Measurements from ENCODE around the gene C2orf15. TPM values are rescaled to one million over a fixed set of nuclear protein-coding genes. Genes with fewer than 3 reads are reported as not detected.

Gene C2orf15
- total RNA-seq, 1 experiment from 2014 or later, result 0.56 TPM

DNA sequence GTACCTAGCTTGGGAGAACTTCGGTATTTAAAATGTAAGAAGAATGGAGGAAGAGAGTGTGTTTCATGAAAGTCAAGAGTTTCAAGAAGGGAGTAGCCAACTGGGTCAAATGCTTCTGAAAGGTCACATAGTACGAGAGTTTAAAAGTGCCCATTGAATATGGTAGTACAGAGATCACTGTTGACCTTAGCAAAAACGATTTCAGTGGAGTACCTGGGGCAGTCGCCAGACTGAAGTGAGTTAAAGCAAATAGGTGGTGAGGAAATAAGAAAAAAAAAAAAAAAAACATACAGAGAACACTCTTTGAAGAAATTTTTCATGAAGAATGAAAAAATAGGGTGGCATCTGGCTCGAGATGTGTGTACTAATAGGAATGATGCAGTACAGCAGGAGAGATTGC is 24.7 kb downstream of the C2orf15 start:
- ChIA-PET CTCF (no interaction called here), POLR2A (ENCODE audit: low non-redundant PET) (no interaction called here)
- no peaks in the 10 kb centered on the region for H3K9me3 ChIP-seq (ENCODE audit: low read depth, low read length, poor library complexity, severe bottlenecking)
- no peaks in the 10 kb centered on the region for H3K27me3 ChIP-seq (replicated peaks; ENCODE audit: insufficient read depth, low read depth, low read length, poor library complexity)
- no peaks in the 10 kb centered on the region for H3K4me1 ChIP-seq (ENCODE audit: insufficient read depth, low read length, poor library complexity, severe bottlenecking)
- no peak overlapping the region for H3K4me3 ChIP-seq (ENCODE audit: low read depth, low read length, poor library complexity, severe bottlenecking)
- no TSS peak for BruUV-seq (replicated peaks)
- intact Hi-C loops (cut with micrococcal nuclease; ENCODE audit: unreplicated experiment), result no loop called here
- TF ChIP-seq EZH2 (IDR thresholded peaks at IDR 0.05; ENCODE audit: borderline replicate concordance, low read depth, low read length, poor library complexity, severe bottlenecking), result no peak
- TF ChIP-seq, protein P1, sequence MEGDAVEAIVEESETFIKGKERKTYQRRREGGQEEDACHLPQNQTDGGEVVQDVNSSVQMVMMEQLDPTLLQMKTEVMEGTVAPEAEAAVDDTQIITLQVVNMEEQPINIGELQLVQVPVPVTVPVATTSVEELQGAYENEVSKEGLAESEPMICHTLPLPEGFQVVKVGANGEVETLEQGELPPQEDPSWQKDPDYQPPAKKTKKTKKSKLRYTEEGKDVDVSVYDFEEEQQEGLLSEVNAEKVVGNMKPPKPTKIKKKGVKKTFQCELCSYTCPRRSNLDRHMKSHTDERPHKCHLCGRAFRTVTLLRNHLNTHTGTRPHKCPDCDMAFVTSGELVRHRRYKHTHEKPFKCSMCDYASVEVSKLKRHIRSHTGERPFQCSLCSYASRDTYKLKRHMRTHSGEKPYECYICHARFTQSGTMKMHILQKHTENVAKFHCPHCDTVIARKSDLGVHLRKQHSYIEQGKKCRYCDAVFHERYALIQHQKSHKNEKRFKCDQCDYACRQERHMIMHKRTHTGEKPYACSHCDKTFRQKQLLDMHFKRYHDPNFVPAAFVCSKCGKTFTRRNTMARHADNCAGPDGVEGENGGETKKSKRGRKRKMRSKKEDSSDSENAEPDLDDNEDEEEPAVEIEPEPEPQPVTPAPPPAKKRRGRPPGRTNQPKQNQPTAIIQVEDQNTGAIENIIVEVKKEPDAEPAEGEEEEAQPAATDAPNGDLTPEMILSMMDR (conservative IDR thresholded peaks at IDR 0.05; ENCODE audit: low read depth, low read length), result no peak
- H3K27ac ChIP-seq (ENCODE audit: low read depth, low read length, poor library complexity, severe bottlenecking), result no peak overlapping the region
- peaks cover 19% of the 10 kb centered on the region for H3K36me3 ChIP-seq (ENCODE audit: insufficient read depth, low read length, poor library complexity, severe bottlenecking)
- DNase-seq (ENCODE audit: low spot score), result no peak

DNA sequence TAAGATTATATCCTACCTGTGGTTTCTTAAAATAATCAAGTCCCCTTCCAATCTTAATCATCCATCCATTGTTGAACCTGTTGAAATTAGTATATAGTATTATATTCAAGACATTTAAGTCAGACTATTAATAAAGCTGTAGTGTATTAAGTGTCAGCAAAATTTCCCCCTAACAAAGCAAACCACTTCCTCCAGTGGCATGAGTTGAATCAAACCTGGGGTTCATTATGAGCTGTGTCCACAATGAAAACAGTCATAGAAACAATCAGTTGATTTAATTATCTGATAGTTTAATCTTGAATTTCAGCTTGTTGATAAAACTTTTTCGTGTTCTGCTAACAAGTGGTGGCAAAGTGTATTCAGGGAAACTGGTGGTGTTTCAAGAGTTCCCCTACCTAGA is 28.0 kb downstream of the C2orf15 start:
- CTCF ChIA-PET, result no interaction called here
- H3K4me3 ChIP-seq (ENCODE audit: low read depth, low read length, poor library complexity, severe bottlenecking), result no peak overlapping the region
- BruUV-seq (replicated peaks), result no TSS peak
- intact Hi-C loops (cut with micrococcal nuclease; ENCODE audit: unreplicated experiment), result no loop called here
- no peaks in the 10 kb centered on the region for H3K4me1 ChIP-seq (ENCODE audit: insufficient read depth, low read length, poor library complexity, severe bottlenecking)
- no peak for DNase-seq (ENCODE audit: low spot score)
- POLR2A ChIA-PET (ENCODE audit: low non-redundant PET), result no interaction called here
- H3K27me3 ChIP-seq (replicated peaks; ENCODE audit: insufficient read depth, low read depth, low read length, poor library complexity), result no peaks in the 10 kb centered on the region
- no peak overlapping the region for H3K27ac ChIP-seq (ENCODE audit: low read depth, low read length, poor library complexity, severe bottlenecking)
- no peaks in the 10 kb centered on the region for H3K9me3 ChIP-seq (ENCODE audit: low read depth, low read length, poor library complexity, severe bottlenecking)
- TF ChIP-seq, protein P1 (conservative IDR thresholded peaks at IDR 0.05; ENCODE audit: low read depth, low read length), result no peak
- TF ChIP-seq EZH2 (IDR thresholded peaks at IDR 0.05; ENCODE audit: borderline replicate concordance, low read depth, low read length, poor library complexity, severe bottlenecking), result no peak
- peaks cover 20% of the 10 kb centered on the region for H3K36me3 ChIP-seq (ENCODE audit: insufficient read depth, low read length, poor library complexity, severe bottlenecking)

DNA sequence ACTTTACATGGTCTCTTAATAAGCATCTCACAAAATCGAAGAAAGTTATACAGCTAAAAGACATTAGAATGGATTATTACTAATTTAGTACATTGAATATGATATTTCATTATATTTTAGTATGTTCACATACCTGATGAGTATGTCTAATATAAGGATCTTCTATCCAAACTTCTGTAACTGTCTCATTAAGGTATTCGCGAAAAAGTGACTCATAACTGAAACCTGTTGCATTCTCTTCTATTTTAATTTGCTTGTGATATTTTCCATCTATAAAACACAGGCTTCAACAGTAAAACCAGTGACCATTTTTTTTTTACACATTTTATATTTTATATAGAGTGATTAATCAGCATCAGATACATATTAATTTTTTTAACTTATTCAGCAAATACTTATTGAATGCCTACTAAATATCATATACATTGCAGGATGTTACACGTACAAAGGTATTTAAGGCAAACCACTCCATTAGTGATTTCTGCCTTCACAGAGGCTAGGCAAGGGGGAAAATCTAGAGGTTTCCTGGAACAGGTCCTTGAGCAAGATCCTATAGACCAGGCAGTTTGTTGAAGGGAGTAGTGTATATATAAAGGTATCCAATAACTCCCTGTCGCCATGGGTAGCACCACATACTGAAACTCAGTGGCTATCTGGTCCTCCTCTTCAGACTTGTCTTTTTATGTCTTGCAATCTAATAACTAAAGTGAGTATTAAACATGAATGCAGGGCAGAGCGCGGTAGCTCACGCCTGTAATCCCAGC is 30.1 kb downstream of the C2orf15 start:
- POLR2A ChIA-PET (ENCODE audit: low non-redundant PET), result no interaction called here
- intact Hi-C loops (cut with micrococcal nuclease; ENCODE audit: unreplicated experiment), result no loop called here
- Histone ChIP-seq H3K4me1 (ENCODE audit: insufficient read depth, low read length, poor library complexity, severe bottlenecking) (no peaks in the 10 kb centered on the region), H3K36me3 (ENCODE audit: insufficient read depth, low read length, poor library complexity, severe bottlenecking) (peaks cover 20% of the 10 kb centered on the region), H3K9me3 (ENCODE audit: low read depth, low read length, poor library complexity, severe bottlenecking) (no peaks in the 10 kb centered on the region), H3K27ac (ENCODE audit: low read depth, low read length, poor library complexity, severe bottlenecking) (no peak overlapping the region), H3K4me3 (ENCODE audit: low read depth, low read length, poor library complexity, severe bottlenecking) (no peak overlapping the region), H3K27me3 (replicated peaks; ENCODE audit: insufficient read depth, low read depth, low read length, poor library complexity) (no peaks in the 10 kb centered on the region)
- TF ChIP-seq EZH2 (IDR thresholded peaks at IDR 0.05; ENCODE audit: borderline replicate concordance, low read depth, low read length, poor library complexity, severe bottlenecking), result no peak
- TF ChIP-seq, protein P1 (conservative IDR thresholded peaks at IDR 0.05; ENCODE audit: low read depth, low read length), result no peak
- no peak for DNase-seq (ENCODE audit: low spot score)
- CTCF ChIA-PET, result no interaction called here
- BruUV-seq (replicated peaks), result no TSS peak
